ENCODE results near the gene RPS27L.

The RPS27L gene

DNA sequence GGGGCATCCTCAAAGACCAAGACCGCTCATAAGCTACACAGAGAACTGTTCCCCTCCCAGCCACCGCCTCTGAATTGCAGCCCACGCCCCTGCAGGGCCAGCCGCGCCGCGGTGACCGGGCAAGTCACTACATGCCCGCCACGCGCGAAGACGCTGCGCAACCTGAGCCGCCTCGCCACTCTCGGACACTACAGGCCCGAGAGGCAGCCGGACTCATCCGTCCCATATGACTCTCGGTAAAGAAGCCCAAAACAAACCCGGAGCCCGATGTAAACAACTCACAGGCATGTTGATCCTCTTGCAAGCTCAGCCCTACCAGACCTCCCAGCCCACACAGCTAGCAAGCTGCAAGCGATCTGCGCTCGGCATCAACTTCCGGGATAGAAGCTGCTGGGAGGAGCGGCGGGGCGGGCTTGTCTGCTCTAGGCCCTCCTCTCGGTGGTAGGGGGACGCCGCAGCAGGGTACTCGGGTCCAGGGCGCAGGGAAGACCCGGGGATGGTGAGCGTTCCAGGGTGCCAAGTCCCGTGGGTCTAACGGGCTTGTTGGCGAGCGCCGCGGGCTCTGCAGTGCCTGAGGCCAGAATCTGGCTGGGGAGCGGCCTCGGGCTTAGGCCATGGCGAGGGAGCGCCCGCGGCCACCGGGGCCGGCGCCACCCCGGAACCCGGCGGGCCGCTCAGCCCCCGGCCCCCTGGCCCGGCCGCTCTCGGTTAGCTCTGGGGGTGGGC lies at the start of gene RPS27L:
TSS of gene RPS27L (minus strand) at position 360 of the 726 bp plus-strand sequence. CDS start at position 288, 72 bp downstream.
- peak; percentile 86 for DNase-seq (ENCODE audit: low spot score)

GRCh38 chr15:63206079-63206478 lies 48.8 kb upstream of the RPS27L start:
- DNase-seq (ENCODE audit: low spot score) = no peak

DNA sequence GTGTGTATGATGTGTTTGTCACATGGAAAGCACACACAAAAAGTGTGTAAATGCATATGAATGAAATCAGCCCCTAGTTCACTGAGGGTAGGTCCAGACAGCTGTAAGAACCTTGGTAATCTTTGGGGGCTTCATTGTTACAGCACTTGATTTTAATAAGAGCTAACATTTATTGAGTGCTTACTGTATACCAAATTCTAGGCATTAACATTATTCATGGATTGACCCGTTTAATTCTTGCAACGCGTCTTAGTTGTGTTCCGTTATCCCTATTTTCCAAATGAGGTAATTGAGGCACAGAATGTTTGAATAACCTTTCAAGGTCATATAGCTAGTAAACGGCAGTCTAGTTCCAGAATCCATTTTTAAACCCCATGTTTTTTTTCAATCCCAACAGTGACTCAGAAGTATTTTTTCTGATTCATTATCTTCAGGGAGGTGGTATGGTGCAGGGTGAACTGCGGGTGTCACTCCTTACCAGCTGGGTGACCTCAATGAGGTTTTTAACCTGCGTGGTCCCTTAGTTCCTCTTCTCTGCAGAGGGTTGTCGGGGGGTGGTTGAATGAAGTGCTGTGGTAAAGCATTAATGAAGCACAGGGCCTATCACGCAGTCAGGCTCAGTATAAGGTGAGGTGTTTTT lies 46.3 kb upstream of the RPS27L start:
- peak; percentile 57 for DNase-seq (ENCODE audit: low spot score)

DNA sequence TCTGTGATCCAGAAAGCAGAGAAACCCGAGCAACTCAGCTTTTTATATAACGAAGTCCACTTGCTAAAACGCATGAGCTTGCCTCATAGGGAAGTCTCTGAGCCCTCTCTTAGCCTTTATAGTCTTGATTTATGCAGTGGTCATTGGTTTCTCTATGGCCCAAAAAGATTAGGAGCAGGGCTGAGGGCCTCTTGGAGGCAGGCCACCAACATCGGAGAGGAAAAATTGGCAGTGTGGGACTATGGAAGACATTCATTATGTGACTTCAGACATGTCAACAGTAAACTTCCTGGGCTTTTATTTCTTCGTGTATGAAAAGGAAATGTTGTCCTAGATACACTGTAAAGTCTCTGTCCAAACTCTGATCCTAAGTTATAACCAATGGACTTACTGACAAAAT lies 45.6 kb upstream of the RPS27L start:
- DNase-seq (ENCODE audit: low spot score) = no peak

DNA sequence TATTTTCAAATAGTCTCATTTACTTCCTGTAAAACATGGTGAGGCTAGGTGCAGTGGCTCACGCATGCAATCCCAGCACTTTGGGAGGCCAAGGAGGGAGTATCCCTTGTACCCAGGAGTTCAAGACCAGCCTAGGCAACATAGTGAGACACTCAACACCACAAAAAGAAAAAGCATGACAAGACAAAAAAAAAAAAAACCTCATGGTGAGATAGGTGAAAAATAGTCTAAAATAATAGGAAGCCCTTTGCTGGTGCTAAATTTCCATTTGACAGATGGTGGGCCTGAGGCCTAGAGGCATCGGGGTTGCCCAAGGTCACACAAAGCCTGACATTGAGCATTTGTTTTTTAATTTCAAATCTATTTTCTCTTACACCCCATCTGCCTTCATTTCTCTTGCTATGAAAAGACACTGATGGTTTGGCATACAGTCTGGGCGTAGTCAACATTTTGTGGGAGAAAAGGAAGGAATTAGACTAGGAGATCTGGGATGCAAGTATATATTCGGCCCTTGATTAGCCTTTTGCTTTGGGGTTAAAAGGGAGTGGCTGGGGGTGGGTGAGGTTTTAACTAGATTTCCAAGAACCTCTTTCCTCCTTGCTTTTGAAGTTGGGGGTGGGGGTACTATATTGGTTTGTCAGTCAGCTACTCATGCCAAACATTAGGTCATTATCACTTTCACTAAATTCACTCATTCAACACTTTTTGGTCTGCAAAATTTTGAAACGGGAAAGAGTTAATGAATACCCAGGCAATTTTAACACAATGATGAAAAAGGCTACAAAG lies 43.4 kb upstream of the RPS27L start:
- no peak for DNase-seq (ENCODE audit: low spot score)

- no peak for DNase-seq (ENCODE audit: low spot score)
Measured at GRCh38 chr15:63198371-63199250, 41.3 kb upstream of the RPS27L start.

- DNase-seq (ENCODE audit: low spot score) = no peak
Measured at GRCh38 chr15:63197626-63198025, 40.3 kb upstream of the RPS27L start.

DNA sequence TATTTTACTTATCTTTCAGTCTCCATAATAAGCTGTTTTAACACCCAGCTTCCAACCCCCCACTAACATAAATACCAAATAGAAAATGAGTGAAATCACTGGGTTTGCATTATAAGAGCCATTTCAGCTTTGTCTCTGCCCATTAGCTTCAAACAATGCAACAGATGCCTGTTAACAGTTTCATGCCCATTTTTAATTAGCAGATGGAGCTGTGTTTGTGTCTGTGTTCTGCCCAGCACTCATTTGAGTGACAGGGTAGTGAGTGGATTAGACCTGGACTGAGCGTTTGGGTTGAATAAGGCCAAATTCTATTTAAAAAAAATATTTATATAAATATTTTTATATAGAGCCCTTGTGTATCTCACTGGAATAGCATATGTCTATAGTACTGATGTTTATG lies 39.6 kb upstream of the RPS27L start:
- DNase-seq (ENCODE audit: low spot score) = no peak

GRCh38 chr15:63195569-63196015 lies 38.3 kb upstream of the RPS27L start:
- DNase-seq (ENCODE audit: low spot score) = no peak

- DNase-seq (ENCODE audit: low spot score) = no peak
Measured at GRCh38 chr15:63194880-63195568, 37.7 kb upstream of the RPS27L start.

DNA sequence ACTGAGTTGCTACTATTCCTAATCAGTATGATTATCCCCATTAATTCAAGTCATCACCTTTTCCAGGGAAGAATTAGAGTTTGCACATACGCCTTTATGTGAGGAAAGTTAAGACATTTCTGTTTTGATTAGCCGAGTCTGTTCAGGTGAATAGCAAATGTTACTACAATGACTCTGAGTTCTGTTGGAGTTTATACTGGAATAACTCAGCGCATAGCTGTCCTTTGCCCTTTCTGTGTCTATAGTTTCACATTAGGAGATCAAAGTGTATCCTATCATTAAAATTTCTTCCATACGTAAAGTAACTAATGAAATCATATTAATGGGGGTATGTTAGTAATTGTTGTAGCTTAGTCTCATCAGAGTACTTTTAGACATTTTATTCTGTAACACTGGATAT lies 37.0 kb upstream of the RPS27L start:
- no peak for DNase-seq (ENCODE audit: low spot score)

GRCh38 chr15:63192619-63193206 lies 35.4 kb upstream of the RPS27L start:
- DNase-seq (ENCODE audit: low spot score) = no peak

GRCh38 chr15:63191895-63192618 lies 34.8 kb upstream of the RPS27L start:
- peak; percentile 78 for DNase-seq (ENCODE audit: low spot score)

GRCh38 chr15:63190769-63191649 lies 33.7 kb upstream of the RPS27L start:
- DNase-seq (ENCODE audit: low spot score) = no peak

GRCh38 chr15:63189941-63190768 lies 32.9 kb upstream of the RPS27L start:
- no peak for DNase-seq (ENCODE audit: low spot score)

GRCh38 chr15:63188926-63189871 lies 31.9 kb upstream of the RPS27L start, which contains the start of gene RAB8B:
Gene RAB8B, plus strand, starts transcription at chr15:63189606. Its CDS starts 19 bp downstream, at chr15:63189625.
- peak; percentile 96 for DNase-seq (ENCODE audit: low spot score)
